ENCODE measurements around the gene ANXA5.

- TF ChIP-seq CTCF (conservative IDR thresholded peaks at IDR 0.05 in 1 of 2, IDR thresholded peaks at IDR 0.05 in 1 of 2; ENCODE audit: low read depth in 1 of 2, low read length in 2 of 2) (no peak), EZH2 (IDR thresholded peaks at IDR 0.05; ENCODE audit: low read length, missing control alignments) (no peak)
Observed at GRCh38 chr4:121706595-121707021, 9.8 kb upstream of the ANXA5 start.
